Esophagus (tissue), 2 donors: ENCODE results near the gene NCS1. TPM values are rescaled to one million over a fixed set of nuclear protein-coding genes. Genes with fewer than 3 reads are reported as not detected.
A peak's percentile ranks its signal among the peaks of the same experiment; 100 is the strongest.

Source experiments
- H3K27ac ChIP-seq, 2 donors: one replicate each; pipeline ENCODE4 v1.5.1; 2013; ENCODE audit warnings: low read depth in 2 of 2, mild to moderate bottlenecking in 2 of 2, inconsistent platforms in 1 of 2, low read length in 1 of 2, moderate library complexity in 1 of 2
- H3K27me3 ChIP-seq, 2 donors: one replicate each; pipeline ENCODE4 v1.6.1; 2013; ENCODE audit warnings: low read length in 2 of 2, control low read depth in 1 of 2, mild to moderate bottlenecking in 1 of 2; ENCODE audit not compliant: insufficient read depth in 2 of 2, control insufficient read depth in 1 of 2
- H3K36me3 ChIP-seq, 2 donors: one replicate each; pipeline ENCODE4 v1.6.1; 2013; ENCODE audit warnings: low read length in 1 of 2; ENCODE audit not compliant: control insufficient read depth in 2 of 2, insufficient read depth in 2 of 2
- H3K4me1 ChIP-seq, 2 donors: one replicate each; pipeline ENCODE4 v1.6.1; 2013; ENCODE audit warnings: low read length in 1 of 2; ENCODE audit not compliant: control insufficient read depth in 2 of 2, insufficient read depth in 2 of 2
- H3K4me3 ChIP-seq, 2 donors: one replicate each; pipeline ENCODE4 v1.5.1; 2013; ENCODE audit warnings: low read length in 2 of 2, mild to moderate bottlenecking in 2 of 2, low read depth in 1 of 2, moderate library complexity in 1 of 2
- H3K9me3 ChIP-seq, 2 donors: one replicate each; pipeline ENCODE4 v1.6.1; 2013; ENCODE audit warnings: mild to moderate bottlenecking in 2 of 2, low read depth in 1 of 2, low read length in 1 of 2, moderate library complexity in 1 of 2; ENCODE audit not compliant: control insufficient read depth in 2 of 2, insufficient read depth in 1 of 2
- WGBS, 2 donors: extraction: QIAGEN DNeasy Blood & Tissue Kit; methylation state at CpG; one replicate each; pipeline ENCODE4 v1.1.7; 2013; 5-methylcytosine and 5-hydroxymethylcytosine counted together
- polyA plus RNA-seq, 2 donors: library from polyadenylated mRNA; stranded (reverse); fragments of 200-250 nt; gene quantifications; one replicate each; pipeline ENCODE4 v1.2.3, GENCODE V29; 2013
- donor health status: healthy with polysubstance abuse.
- donor health status: Bipolar disorder and iron deficiency.

Gene NCS1
- polyA plus RNA-seq, 2 donors = 12.8 to 16.4 TPM

DNA sequence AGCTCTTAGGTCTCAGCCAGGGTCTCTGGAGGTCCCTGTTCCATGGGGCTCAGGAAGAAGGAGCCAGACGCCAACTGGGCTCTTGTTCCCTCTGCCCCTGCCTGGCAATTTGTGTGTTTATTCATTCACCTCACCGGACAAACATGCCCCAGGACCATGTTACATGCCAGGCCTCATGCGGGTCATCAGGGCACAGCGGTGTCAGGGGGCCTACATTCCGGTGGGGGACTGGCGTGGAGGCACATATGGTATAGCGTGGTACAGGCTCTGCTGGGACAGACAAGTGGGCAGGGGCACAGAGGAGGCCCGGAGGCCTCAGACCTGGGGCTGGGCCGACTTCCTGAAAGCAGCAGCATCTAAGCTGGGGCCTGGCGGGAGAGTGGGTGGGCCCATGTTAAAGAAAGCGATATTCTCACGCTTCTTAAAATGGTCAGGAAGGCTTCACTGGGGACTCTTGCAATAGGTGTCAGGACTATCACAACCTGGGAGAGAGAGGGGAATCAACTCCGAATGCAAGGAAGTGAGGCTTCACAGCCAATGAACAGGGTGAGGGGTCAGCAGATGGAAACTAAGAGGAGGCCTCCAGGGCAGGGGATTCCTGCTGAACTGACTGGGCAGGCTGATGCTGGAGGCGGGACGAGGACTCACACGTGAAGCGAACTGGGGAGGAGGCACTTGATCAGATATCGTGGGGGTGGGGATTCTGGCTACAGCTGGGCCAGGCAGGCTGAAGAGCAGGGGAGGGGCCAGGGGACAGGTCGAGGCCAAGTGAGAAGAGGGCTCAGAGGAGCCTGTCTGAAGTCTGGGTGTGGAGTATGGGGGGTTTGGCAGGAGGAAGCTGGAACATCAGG is 41.9 kb downstream of the NCS1 start:
- H3K27me3 ChIP-seq = no peaks in the 10 kb centered on the region
- H3K27ac ChIP-seq = peak overlapping the region in 1 of 2 donors; percentile 26
- WGBS, 2 donors = 61 to 69% methylated on average over 19 of the region's 19 CpGs
- no peaks in the 10 kb centered on the region for H3K9me3 ChIP-seq
- H3K4me3 ChIP-seq = no peak overlapping the region
- peaks cover 6 to 19% of the 10 kb centered on the region in 2 donors for H3K4me1 ChIP-seq
- peaks cover 0 to 5% of the 10 kb centered on the region in 2 donors for H3K36me3 ChIP-seq

GRCh38 chr9:130214776-130215340 is 42.7 kb downstream of the NCS1 start:
- Histone ChIP-seq H3K36me3 (peaks cover 0 to 9% of the 10 kb centered on the region in 2 donors), H3K27ac (peak overlapping the region; percentile 8 to 43), H3K9me3 (no peaks in the 10 kb centered on the region), H3K4me1 (peaks cover 5 to 19% of the 10 kb centered on the region in 2 donors), H3K27me3 (no peaks in the 10 kb centered on the region), H3K4me3 (no peak overlapping the region)
- WGBS, 2 donors = 63 to 72% methylated on average over 3 of the region's 3 CpGs

DNA sequence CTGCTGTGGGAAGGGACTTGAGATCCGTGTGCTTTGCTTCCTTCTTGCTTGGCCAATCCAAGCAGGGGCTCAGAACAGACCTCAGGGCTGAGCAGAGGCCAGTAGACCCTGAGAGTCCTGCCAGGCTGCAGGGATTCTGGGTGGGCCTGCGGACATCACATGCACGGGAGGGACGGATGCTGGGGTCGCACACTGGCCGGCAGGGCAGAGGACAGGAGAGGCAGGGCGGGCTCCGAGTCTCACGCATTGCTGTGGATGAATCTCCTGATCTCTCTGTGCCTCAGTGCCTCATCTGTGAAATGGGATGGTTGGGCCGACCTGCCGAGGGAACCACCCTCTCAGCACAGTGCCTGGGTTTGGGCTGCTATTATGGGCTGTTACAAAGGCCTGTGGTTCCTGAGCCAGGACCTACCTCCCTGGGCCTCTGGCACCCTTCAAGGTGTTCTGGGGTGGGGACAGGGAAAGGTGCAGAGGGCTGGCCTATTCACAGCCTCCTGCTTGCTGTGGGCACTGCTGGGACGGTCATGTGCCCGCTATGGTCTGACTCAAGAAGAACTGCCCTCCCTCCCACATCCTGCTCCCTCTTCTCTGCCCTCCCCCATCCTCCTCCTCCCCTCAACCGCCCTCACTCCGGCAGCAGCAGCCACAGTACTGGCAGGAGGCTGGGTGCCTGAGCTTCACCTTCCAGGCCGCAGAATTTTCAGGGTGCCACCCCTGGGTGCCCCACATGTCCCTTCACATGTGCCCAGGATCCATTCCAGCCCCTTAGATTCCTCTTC is 43.3 kb downstream of the NCS1 start:
- H3K4me1 ChIP-seq = peaks cover 5 to 19% of the 10 kb centered on the region in 2 donors
- H3K9me3 ChIP-seq = no peaks in the 10 kb centered on the region
- H3K4me3 ChIP-seq = no peak overlapping the region
- 77 to 79% methylated on average over 16 of the region's 16 CpGs for WGBS, 2 donors
- H3K36me3 ChIP-seq = peaks cover 0 to 10% of the 10 kb centered on the region in 2 donors
- no peaks in the 10 kb centered on the region for H3K27me3 ChIP-seq
- H3K27ac ChIP-seq = peak overlapping the region; percentile 43 to 49

DNA sequence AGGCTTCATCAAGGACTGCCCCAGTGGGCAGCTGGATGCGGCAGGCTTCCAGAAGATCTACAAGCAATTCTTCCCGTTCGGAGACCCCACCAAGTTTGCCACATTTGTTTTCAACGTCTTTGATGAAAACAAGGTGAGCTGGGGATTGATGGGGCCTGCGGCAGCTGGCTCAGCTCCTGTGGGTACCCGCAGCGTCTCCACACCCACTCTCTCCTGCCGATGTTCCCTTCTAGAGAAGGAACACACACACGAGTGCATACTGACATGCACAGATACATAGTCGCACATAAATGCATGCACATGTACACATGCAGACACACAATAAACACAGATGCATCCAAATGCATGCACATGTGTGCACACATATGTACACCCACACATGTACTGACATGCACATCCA is 45.6 kb downstream of the NCS1 start:
- 88 to 89% methylated on average over 10 of the region's 10 CpGs for WGBS, 2 donors
- no peaks in the 10 kb centered on the region for H3K27me3 ChIP-seq
- H3K27ac ChIP-seq = no peak overlapping the region
- H3K4me1 ChIP-seq = peaks cover 5 to 12% of the 10 kb centered on the region in 2 donors
- H3K4me3 ChIP-seq = no peak overlapping the region
- H3K36me3 ChIP-seq = peaks cover 0 to 12% of the 10 kb centered on the region in 2 donors
- no peaks in the 10 kb centered on the region for H3K9me3 ChIP-seq

DNA sequence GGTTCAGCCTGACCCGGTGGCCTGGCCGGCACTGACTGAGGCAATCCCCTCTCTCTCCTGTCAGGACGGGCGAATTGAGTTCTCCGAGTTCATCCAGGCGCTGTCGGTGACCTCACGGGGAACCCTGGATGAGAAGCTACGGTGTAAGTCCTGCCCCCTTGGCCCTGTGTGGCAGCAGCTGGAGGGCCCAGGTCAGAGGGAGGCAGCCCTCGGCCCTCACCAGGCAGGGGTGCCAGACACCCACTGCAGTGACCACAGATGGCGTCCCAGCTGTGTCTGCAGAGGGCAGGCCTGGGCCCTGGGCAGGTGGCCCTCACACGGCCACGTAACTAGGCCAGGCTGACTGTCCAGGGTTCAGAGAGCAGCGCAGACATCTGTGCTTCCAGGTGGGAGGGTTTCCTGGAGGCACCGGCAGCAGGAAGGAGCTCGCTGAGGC is 47.5 kb downstream of the NCS1 start:
- Histone ChIP-seq H3K4me3 (no peak overlapping the region), H3K4me1 (peaks cover under 1 to 2% of the 10 kb centered on the region in 2 donors), H3K27ac (peak overlapping the region in 1 of 2 donors; percentile 45), H3K27me3 (no peaks in the 10 kb centered on the region), H3K9me3 (no peaks in the 10 kb centered on the region), H3K36me3 (peaks cover 0 to 14% of the 10 kb centered on the region in 2 donors)
- 76 to 81% methylated on average over 16 of the region's 16 CpGs for WGBS, 2 donors

DNA sequence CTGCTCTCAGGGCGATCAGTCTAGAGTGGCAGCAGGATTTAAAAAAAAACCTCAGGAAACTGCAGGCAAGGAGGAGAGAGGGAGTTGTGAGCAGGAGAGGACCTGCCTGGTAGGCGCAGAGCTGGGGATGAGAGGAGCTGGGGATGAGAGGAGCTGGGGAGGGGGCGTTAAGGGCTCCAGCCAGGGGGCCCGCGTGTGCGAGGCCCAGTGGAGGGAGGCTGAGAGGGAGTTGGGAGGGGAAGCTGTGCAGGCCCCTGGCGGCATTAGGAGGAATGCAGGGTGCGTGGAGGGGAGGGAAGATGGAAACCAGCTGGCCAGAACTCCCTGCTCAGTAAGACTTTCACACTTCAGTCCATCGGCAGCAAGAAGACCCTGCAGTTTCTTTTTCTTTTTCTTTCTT is 48.1 kb downstream of the NCS1 start:
- Histone ChIP-seq H3K4me1 (no peaks in the 10 kb centered on the region), H3K9me3 (no peaks in the 10 kb centered on the region), H3K27me3 (no peaks in the 10 kb centered on the region), H3K36me3 (peaks cover 0 to 14% of the 10 kb centered on the region in 2 donors), H3K27ac (peak overlapping the region in 1 of 2 donors; percentile 27), H3K4me3 (no peak overlapping the region)
- 47 to 51% methylated on average over 9 of the region's 9 CpGs for whole genome bisulfite sequencing, 2 donors

- H3K27me3 ChIP-seq = no peaks in the 10 kb centered on the region
- H3K36me3 ChIP-seq = peaks cover 0 to 20% of the 10 kb centered on the region in 2 donors
- peaks cover 0 to 3% of the 10 kb centered on the region in 2 donors for H3K9me3 ChIP-seq
- no peak overlapping the region for H3K27ac ChIP-seq
- 88 to 89% methylated on average over 8 to 9 of the region's 9 CpGs for WGBS, 2 donors
- no peak overlapping the region for H3K4me3 ChIP-seq
- H3K4me1 ChIP-seq = no peaks in the 10 kb centered on the region
Measured at GRCh38 chr9:130222833-130223232, 50.6 kb downstream of the NCS1 start.

- 90 to 93% methylated on average over 11 of the region's 11 CpGs for WGBS, 2 donors
- H3K27me3 ChIP-seq = no peaks in the 10 kb centered on the region
- H3K27ac ChIP-seq = no peak overlapping the region
- H3K4me3 ChIP-seq = no peak overlapping the region
- peaks cover 0 to 11% of the 10 kb centered on the region in 2 donors for H3K36me3 ChIP-seq
- peaks cover 0 to 4% of the 10 kb centered on the region in 2 donors for H3K9me3 ChIP-seq
- no peaks in the 10 kb centered on the region for H3K4me1 ChIP-seq
Measured at GRCh38 chr9:130225071-130225470, 52.9 kb downstream of the NCS1 start.

DNA sequence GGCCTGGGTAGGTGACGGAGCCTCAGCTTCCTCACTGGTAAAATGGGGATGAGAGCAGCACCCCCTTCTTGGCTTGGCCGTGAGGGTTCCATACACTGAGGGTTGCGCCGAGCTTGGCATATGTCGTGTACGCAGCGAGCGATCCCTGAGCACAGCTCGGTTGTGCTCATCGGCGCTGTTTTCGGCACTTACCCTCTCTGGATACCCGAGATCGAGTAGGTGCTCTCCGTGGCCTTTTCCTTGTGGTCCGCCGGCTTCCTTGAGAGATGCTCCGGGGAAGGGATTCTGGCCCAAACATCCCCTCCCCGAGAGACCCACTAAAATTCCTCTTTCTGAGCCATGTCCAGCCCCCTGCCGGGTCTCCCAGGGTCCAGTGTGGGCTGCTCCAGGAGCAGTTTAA is 53.4 kb downstream of the NCS1 start:
- H3K4me3 ChIP-seq = no peak overlapping the region
- no peak overlapping the region for H3K27ac ChIP-seq
- H3K36me3 ChIP-seq = peaks cover 0 to 11% of the 10 kb centered on the region in 2 donors
- 97% methylated on average over 20 of the region's 20 CpGs for WGBS, 2 donors
- H3K9me3 ChIP-seq = peaks cover 0 to 4% of the 10 kb centered on the region in 2 donors
- H3K4me1 ChIP-seq = no peaks in the 10 kb centered on the region
- no peaks in the 10 kb centered on the region for H3K27me3 ChIP-seq
